HG02973 (cell line): ENCODE measurements around the gene KPNA6.
A peak's percentile ranks its signal among the peaks of the same experiment; 100 is the strongest.

ENCODE experiments used
- ATAC-seq: cut with Tn5 transposase; IDR thresholded peaks from one replicate; pipeline ENCODE4 v1.9.1; 2021; ENCODE audit warnings: moderate library complexity; ENCODE audit not compliant: unreplicated experiment

KPNA6 gene

DNA sequence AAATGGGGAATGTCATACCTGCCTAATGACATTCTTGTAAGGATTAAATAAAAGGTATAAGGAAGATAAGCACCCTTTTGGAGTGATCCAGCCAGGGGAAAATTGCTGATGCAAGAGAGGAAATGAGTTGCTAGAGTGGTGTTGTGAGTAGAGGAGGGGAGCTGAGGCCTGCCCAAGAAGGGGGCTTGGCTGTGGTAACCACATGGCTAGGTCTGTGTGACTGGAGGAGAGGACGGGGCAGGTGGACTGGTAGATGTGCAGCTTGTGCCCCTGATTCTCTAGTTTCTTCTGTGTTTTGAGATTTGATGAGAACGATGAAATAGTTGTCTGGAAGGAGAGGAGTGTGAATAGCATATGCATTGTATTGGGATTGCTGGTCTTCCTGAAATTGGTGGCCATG, 78.2 kb downstream of the KPNA6 start:
- no peak for ATAC-seq

DNA sequence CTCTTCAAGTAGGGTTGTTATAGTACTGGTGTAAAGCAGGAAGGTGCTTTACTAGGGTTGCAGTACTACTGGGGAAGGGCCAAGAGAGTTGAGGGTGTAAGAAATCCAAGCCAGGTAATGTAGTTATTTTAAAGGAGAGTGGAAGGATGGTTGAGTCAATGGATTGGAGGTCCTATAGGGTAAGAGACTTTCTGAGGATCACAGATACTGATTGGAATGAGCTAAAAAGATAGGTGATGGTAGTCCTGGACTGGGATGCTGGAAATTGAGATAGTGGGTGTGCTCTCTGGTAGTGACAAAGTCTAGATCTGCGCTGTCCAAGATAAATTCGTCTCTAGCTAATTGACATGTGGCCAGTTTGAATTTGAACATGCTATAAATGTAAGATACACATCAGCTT, 78.6 kb downstream of the KPNA6 start:
- no peak for ATAC-seq

DNA sequence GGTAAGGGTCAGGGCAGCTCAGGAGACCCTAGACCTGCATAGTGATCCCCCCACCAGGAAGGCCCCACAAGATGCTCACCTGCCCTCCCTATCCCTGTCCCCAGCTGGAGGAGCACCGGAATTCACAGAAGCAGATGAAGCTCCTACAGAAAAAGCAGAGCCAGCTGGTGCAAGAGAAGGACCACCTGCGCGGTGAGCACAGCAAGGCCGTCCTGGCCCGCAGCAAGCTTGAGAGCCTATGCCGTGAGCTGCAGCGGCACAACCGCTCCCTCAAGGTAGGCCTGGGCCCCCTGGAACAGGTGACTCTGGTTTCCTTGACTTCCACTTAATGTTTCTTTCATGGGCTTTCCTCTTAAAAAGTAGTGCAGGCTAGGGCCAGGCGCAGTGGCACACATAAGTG, 80.0 kb downstream of the KPNA6 start:
- ATAC-seq, result no peak

DNA sequence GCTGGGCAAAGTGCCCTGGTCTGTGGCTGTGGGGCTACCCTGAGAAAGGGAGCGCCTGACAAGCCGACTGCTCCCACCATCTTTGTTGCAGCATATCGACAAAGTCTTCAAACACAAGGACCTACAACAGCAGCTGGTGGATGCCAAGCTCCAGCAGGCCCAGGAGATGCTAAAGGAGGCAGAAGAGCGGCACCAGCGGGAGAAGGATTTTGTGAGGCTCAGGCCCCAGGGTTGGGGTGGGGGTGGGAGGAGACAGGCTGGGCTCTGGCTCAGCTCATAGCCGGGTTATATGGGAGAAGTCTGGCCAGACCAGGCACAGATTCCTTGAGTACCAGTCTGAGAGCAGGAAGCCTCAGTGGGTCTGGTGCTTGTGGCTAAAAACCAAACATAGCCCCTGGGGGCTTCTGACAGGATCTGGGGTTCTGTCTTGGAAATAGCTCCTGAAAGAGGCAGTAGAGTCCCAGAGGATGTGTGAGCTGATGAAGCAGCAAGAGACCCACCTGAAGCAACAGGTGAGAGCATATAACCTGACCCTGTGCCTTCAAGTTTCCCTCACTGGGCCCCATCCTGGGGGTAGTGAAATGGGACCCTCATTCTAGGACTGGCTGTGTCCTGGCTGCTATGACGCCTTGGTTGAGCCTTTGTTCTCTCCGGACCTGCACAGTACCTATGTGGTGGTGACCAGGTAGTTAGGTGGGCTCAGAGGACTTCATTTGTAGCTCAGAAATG, 84.5 kb downstream of the KPNA6 start:
- no peak for ATAC-seq

DNA sequence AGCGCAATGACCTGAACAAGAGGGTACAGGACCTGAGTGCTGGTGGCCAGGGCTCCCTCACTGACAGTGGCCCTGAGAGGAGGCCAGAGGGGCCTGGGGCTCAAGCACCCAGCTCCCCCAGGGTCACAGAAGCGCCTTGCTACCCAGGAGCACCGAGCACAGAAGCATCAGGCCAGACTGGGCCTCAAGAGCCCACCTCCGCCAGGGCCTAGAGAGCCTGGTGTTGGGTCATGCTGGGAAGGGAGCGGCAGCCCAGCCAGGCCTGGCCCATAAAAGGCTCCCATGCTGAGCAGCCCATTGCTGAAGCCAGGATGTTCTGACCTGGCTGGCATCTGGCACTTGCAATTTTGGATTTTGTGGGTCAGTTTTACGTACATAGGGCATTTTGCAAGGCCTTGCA, 87.1 kb downstream of the KPNA6 start:
- no peak for ATAC-seq

DNA sequence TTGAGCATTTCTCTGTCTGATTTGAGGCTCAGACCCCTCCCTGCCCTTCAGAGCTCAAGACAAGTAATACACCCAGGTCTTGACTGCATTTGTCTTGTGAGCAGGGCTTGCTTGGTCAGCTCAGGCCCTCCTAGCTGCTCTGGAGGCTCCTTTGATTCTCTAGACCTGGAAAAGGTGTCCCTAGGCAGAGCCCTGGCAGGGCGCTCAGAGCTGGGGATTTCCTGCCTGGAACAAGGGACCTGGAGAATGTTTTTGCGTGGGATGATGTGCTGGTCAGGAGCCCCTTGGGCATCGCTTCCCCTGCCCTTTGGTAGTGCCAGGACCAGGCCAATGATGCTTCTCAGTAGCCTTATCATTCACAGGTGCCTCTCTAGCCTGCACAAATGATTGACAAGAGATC, 87.7 kb downstream of the KPNA6 start:
- ATAC-seq, result no peak

DNA sequence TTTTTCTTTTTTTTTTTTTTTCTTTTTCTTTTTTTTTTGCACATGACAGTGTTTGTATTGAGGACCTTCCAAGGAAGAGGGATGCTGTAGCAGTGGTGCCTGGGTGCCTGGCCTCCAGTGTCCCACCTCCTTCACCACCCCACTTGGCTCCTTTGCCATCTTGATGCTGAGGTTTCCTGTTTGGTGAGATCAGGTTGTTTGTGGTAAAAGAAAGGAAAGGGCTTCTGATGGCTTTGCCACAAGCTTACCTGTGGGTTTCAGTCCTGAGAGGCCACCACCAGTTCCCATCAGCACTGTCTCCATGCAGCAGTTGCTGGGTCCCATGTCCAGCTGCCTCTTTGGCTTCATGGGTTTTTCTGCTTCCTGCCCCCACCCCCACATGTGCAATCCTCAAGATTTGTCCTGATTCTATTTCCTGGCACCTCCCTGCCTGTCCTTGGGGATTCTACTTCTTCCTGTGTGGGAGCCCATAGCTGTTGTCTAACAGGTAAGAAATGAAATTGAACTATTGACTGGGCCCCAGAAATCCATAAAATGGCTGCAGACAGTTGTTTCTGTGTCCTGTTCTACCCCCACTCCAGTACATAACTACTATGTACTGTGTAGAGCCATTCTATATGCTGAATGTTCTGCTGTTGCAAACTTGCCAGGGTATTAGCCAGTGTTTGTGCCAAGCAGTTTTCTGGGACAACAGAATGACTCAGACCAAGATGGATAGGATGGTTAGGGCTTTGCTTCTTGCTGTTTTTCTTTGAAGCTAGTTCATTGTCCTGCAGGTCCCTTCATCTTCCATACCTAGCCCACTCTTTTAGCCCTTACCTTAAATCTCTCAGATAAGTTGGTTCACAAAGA, 88.3 kb downstream of the KPNA6 start:
- ATAC-seq, result no peak

DNA sequence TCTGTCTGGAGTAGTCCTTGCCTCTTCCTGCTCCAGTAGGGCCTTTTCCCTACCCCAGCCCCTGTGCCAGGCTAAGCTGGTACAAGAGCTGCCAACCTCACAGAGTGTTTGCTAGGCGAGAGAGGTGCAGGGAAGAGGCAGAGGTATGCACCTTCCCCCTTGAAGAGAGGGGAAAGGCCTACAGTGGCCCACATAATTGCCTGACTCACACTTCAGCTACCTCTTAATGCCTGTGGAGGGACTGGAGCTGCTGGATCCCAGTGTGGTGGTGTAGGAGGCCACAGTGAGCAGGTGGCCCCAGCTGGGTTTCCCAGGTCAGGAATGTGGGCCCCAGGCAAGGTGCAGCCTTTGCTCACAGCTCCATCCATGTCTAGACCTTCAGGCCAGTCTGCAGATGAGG, 89.2 kb downstream of the KPNA6 start:
- no peak for ATAC-seq

DNA sequence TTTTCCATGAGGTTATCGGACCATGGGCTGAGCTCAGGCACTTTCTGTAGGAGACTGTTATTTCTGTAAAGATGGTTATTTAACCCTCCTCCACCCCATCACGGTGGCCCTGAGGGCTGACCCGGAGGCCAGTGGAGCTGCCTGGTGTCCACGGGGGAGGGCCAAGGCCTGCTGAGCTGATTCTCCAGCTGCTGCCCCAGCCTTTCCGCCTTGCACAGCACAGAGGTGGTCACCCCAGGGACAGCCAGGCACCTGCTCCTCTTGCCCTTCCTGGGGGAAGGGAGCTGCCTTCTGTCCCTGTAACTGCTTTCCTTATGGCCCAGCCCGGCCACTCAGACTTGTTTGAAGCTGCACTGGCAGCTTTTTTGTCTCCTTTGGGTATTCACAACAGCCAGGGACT, 90.0 kb downstream of the KPNA6 start:
- ATAC-seq, result no peak

DNA sequence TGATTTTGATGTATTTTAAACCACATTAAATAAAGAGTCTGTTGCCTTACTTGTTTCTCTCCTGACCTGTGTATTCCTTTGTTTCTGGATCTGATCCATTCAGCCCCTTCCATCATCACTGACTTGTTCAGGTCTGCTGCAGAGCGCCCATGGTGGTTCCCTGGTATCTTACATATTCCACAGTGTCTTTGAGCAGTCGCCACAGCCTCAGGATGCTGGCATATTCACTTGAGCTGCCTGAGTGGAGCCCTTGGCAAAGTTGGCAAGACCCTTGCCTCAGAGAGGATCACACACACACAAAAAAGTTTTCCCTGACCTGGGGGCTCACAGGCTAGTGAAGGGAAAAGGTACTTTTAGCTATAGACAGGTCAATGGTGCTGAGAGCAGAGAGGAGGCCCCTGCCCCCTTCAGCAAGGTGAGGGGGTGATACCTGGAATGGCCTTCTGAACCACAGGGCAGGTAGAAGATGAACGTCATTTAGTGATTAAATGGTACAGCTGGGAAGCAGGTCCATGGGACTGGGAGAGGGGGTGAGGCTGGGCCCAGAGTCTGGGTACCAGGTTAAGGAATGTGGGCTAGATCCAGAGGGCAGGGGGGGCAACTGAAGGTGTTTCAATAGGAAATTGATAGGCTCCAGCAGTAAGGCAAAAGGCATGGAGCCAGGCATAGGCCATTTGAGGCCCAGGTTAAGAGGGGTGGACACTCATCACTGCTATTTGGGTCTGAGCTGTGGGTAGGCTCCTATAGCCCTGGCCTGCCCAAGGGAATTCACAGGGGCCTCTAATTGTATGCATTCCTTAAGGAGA, 90.6 kb downstream of the KPNA6 start:
- no peak for ATAC-seq

DNA sequence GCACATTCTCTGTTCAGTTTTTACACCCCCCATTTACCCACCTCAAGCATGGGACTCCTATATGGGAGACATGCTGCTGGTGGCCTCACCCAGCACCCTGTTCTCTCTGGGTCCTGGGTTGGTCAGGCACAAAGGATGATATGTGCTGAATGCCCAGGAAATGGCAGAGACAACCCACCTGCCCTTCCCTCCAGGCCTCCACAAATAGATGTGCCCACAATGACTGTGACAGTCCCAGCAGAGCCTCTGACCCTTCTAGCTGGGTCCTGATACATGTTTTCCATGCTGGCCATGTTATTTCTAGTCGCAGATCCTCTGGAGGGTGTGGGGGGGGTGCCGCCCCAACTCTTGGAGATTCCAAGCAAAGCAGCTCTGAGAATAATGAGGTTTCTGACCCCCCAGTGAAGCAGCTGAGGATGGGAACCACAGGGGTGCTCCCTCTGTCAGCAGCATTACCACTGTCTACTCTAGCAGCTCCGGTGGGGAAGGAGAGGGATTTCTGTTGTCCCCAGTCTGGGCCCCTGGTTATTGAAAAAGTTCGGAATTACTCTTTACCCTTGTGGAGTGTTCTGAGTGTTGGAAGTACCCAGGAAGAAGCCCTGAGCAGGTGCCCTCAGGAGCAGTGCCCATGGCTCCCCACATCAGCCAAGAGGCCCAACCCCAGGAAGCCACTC, 91.3 kb downstream of the KPNA6 start:
- ATAC-seq, result no peak

DNA sequence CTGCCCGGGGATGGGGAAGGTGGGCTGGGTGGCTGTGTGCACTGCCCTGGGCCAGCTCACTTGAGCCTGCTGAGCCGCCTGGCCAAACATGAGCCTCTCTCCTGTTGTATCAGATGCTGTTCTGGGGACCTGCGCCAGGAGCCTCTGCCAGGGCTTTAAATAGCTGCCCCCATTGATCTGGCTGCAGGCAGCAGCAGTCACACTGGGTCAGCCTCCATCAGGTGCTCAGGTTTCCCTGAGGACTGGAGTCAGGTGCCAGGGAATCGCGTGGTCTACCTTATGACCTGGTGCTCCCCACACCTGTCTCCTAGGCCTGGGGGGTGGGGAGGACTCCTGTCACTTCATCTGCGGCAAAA, 91.8 kb downstream of the KPNA6 start:
- no peak for ATAC-seq

DNA sequence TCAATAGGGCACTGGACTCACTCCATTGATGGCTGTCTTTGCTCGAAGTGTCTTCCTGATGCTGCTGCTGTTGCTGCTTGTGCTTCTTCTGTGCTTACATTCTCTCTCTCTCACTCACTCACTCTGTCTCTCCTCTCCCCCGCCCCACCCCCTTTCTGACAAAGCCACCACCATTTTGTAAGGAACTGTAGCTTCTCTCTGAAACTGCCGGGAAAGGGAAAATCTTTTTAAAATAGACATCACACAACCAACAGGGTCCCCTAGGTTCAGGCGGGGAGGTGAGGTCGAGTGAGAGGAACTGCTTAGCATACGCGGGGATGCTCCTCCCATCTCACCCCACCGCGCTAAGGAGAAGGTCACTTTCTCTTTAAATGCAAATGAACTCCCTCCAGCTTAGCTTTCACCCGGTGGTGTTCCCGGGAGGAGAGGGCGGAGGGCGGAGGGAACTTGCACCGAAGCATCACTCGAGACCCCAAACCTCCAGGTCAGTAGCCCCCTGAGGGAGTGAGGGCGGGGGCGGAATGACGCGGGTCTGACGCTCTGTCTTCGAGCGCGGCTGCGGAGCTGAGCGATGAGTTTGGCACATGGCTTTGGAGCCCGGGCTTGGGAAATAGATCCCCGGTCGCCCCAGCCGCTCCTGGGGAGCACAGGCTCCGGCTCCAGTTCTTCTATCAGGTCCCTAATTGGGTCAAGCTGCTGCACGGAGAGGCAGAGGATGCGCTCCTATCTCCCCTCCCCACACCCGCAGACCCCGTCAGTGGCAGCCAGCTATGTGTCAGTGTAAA, 92.6 kb downstream of the KPNA6 start, which contains the start of gene CCDC28B:
Gene CCDC28B (plus strand): TSS at position 370 of the 785 bp plus-strand sequence. CDS start 1,341 bp downstream, outside the sequence.
- ATAC-seq, result no peak

DNA sequence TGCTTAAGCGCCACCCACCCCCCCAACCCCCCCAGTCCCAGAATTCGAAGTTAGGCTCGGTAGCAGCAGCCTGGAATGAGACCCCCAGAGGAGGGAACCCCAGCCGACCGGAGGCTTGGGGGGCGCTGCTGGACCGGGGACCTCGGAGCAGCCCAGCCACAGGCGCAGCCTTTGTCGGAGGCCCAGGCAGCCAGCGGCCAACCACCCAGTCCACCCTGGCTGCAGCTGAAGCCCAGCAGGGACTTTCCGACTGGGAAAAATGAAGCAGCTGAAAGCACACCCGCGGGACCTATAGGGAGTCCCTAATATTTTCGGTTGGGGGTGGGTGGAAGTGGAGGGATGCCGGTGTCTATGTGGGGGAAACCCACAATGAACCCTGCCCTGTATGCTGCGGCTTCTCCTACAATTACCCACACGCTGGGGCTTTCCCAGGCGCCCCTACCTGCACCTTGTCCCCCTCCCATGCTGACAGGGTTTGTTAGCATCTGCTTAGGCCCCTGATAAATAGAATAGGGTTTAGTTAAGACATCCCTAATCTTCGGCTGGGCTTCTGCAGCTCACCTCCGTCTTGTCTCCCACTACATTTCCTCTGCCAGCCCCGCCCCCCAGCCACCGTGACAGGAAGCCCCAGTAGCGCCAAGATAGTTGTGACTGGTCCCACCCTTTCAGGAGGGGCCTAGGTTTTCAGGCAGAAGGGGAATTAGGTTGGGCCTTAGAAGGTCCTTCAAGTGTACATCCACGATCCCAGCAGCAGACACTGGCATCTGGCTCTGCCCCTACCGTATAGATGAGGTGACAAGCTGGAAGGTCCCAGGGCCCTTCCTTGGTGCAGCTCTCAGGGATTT, 93.4 kb downstream of the KPNA6 start:
- peak; percentile 30 for ATAC-seq

DNA sequence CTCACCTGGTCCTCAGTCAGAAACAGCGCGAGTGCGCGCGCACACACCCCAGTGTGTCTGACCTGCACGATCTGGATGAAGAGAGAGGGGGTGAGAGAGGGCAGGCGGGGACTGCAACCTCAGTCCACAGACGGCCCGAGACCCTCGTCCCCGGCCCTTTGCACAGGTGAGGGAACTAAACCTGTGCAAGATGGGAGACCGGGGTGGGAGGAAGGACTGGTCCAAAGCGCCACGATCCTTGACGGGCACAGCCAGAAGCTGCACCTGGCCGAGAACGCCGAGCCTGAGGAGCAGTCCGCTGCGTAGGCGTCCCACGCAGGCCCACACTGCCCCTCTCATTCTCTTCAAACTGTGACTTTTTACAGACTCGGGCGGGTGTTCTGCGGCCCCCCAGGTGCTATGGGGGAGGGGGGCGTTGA, 97.1 kb downstream of the KPNA6 start:
- no peak for ATAC-seq

DNA sequence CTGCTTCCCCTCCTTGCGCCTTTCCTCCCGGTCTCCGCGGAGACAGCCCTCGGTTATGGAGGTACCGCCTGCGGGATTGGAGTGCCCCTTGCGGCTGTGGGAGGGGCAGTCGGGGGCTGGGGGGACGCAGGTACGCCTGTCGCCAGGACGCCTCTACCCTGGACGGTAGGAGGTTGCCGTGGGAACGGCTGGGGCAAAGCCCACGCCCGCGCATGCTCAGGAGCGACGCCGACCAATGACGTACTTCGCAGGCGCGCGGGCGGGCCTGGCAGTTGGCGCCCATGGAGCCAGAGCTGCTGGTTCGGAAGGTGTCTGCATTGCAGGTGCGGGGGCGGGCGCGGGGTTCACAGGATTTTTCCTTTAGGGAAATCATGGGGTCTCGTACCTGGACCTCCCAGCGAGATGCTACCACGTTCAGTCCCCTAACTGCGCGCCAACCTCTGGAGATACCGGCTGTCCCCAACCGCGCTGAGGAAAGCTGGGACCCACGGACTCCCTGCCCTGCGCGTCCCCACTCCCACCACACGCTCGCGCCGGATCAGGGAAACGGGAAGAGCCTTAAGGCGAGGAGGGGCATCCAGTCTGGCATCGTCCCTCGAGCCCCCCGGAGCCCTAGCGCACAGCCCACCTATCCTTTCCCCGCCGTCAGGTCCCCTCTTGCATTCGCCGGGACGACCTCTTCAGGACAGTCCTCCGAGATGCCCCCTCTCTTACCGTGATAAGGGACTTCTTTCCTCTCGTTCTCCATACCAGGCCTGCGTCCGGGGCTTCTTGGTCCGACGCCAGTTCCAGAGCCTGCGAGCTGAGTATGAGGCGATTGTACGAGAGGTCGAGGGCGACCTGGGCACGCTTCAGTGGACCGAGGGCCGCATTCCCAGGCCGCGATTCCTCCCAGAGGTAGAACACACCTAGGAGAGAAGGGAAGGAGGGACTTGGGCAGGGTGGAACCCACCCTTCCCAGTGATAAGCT, 97.8 kb downstream of the KPNA6 start, which contains the start of gene IQCC:
Gene IQCC (plus strand): TSS at position 271 of the 970 bp plus-strand sequence. CDS start 11 bp downstream, at position 282.
- ATAC-seq, result peak; percentile 45

DNA sequence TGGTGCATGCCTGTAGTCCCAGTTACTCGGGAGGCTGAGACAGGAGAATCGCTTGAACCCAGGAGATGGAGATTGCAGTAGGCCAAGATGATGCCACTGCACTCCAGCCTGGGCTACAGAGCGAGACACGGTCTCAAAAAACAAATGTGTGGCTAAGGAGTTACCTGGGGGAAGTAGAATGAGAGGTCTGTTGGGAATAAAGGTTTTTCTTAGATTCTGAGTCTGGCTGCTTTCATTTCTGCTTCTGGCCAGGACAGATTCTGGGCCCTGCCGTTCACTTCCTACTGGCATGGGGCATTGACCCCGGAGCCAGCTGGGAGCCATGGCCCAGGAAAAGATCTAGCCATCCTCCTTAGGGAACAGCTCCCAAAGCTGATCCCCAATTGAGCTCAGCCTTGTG, 100.6 kb downstream of the KPNA6 start:
- no peak for ATAC-seq

DNA sequence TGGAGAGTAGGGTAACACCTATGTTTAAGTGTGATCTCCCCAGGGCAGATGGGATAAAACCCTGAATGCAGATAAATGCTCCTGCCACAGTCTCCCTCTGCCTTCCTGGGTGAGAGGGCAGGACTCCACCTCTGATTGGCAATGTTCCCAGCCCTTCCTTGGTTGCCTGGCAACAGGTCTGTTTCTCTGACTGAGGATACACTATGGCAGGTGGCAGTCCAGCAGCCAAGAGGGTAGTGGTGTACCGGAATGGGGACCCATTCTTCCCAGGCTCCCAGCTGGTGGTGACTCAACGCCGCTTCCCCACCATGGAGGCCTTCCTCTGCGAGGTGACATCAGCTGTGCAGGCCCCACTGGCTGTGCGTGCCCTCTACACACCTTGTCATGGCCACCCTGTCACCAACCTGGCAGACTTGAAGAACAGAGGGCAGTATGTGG, 101.1 kb downstream of the KPNA6 start, which contains the start of gene DCDC2B:
Gene DCDC2B (plus strand): TSS at position 199 of the 438 bp plus-strand sequence. CDS start 5 bp downstream, at position 204.
- ATAC-seq, result no peak
